Measurements from ENCODE around the gene CAB39. TPM values are rescaled to one million over a fixed set of nuclear protein-coding genes. Genes with fewer than 3 reads are reported as not detected.
"Not testable (repeated sequence)": the region's sequence is repeated elsewhere in the genome, so short reads cannot be mapped to it uniquely, and the experiment has no call there.

CAB39 gene
- total RNA-seq, 1 donor from 2014 or later: 60.3 TPM

- H3K4me1 Mint-ChIP-seq (ENCODE audit: low read depth, unreplicated experiment): no peaks in the 10 kb centered on the region
- H3K27me3 Mint-ChIP-seq (ENCODE audit: unreplicated experiment): peaks cover 2% of the 10 kb centered on the region
- H3K27ac Mint-ChIP-seq (ENCODE audit: unreplicated experiment): no peak overlapping the region
- DNase-seq: no peak
- no peak for TF ChIP-seq CTCF (IDR thresholded peaks at IDR 0.05; ENCODE audit: partially characterized antibody, unreplicated experiment)
- H3K4me3 Mint-ChIP-seq (ENCODE audit: unreplicated experiment): no peak overlapping the region
- peaks cover 3% of the 10 kb centered on the region for H3K9me3 Mint-ChIP-seq (ENCODE audit: unreplicated experiment)
- H3K36me3 Mint-ChIP-seq (ENCODE audit: unreplicated experiment): no peaks in the 10 kb centered on the region
Measured at GRCh38 chr2:230695551-230695950, 17.1 kb upstream of the CAB39 start.

GRCh38 chr2:230696670-230697069 lies 16.0 kb upstream of the CAB39 start:
- Mint-ChIP-seq H3K36me3 (ENCODE audit: unreplicated experiment) (no peaks in the 10 kb centered on the region), H3K27me3 (ENCODE audit: unreplicated experiment) (peaks cover 2% of the 10 kb centered on the region), H3K9me3 (ENCODE audit: unreplicated experiment) (peaks cover 3% of the 10 kb centered on the region), H3K4me1 (ENCODE audit: low read depth, unreplicated experiment) (no peaks in the 10 kb centered on the region), H3K27ac (ENCODE audit: unreplicated experiment) (no peak overlapping the region), H3K4me3 (ENCODE audit: unreplicated experiment) (no peak overlapping the region)
- DNase-seq: no peak
- no peak for TF ChIP-seq CTCF (IDR thresholded peaks at IDR 0.05; ENCODE audit: partially characterized antibody, unreplicated experiment)

GRCh38 chr2:230697676-230698075 lies 15.0 kb upstream of the CAB39 start:
- Mint-ChIP-seq H3K27me3 (ENCODE audit: unreplicated experiment) (peaks cover 2% of the 10 kb centered on the region), H3K27ac (ENCODE audit: unreplicated experiment) (no peak overlapping the region), H3K9me3 (ENCODE audit: unreplicated experiment) (peaks cover 6% of the 10 kb centered on the region), H3K4me1 (ENCODE audit: low read depth, unreplicated experiment) (no peaks in the 10 kb centered on the region), H3K4me3 (ENCODE audit: unreplicated experiment) (no peak overlapping the region), H3K36me3 (ENCODE audit: unreplicated experiment) (peaks cover 4% of the 10 kb centered on the region)
- no peak for DNase-seq
- no peak for TF ChIP-seq CTCF (IDR thresholded peaks at IDR 0.05; ENCODE audit: partially characterized antibody, unreplicated experiment)

GRCh38 chr2:230698753-230699152 lies 13.9 kb upstream of the CAB39 start:
- not testable (repeated sequence) for H3K36me3 Mint-ChIP-seq (ENCODE audit: unreplicated experiment); H3K27ac Mint-ChIP-seq (ENCODE audit: unreplicated experiment); H3K4me3 Mint-ChIP-seq (ENCODE audit: unreplicated experiment); H3K4me1 Mint-ChIP-seq (ENCODE audit: low read depth, unreplicated experiment); H3K27me3 Mint-ChIP-seq (ENCODE audit: unreplicated experiment); DNase-seq; H3K9me3 Mint-ChIP-seq (ENCODE audit: unreplicated experiment)

- Mint-ChIP-seq H3K4me1 (ENCODE audit: low read depth, unreplicated experiment) (no peaks in the 10 kb centered on the region), H3K27me3 (ENCODE audit: unreplicated experiment) (peaks cover 5% of the 10 kb centered on the region), H3K4me3 (ENCODE audit: unreplicated experiment) (no peak overlapping the region), H3K36me3 (ENCODE audit: unreplicated experiment) (peaks cover 8% of the 10 kb centered on the region), H3K9me3 (ENCODE audit: unreplicated experiment) (peaks cover 5% of the 10 kb centered on the region), H3K27ac (ENCODE audit: unreplicated experiment) (no peak overlapping the region)
- DNase-seq: no peak
- TF ChIP-seq CTCF (IDR thresholded peaks at IDR 0.05; ENCODE audit: partially characterized antibody, unreplicated experiment): no peak
Measured at GRCh38 chr2:230700447-230700846, 12.2 kb upstream of the CAB39 start.

- TF ChIP-seq CTCF (IDR thresholded peaks at IDR 0.05; ENCODE audit: partially characterized antibody, unreplicated experiment): no peak
- H3K9me3 Mint-ChIP-seq (ENCODE audit: unreplicated experiment): peaks cover 5% of the 10 kb centered on the region
- peaks cover 7% of the 10 kb centered on the region for H3K27me3 Mint-ChIP-seq (ENCODE audit: unreplicated experiment)
- no peak for DNase-seq
- peaks cover 8% of the 10 kb centered on the region for H3K36me3 Mint-ChIP-seq (ENCODE audit: unreplicated experiment)
- no peaks in the 10 kb centered on the region for H3K4me1 Mint-ChIP-seq (ENCODE audit: low read depth, unreplicated experiment)
- H3K27ac Mint-ChIP-seq (ENCODE audit: unreplicated experiment): no peak overlapping the region
- H3K4me3 Mint-ChIP-seq (ENCODE audit: unreplicated experiment): no peak overlapping the region
Measured at GRCh38 chr2:230701308-230701707, 11.3 kb upstream of the CAB39 start.

- H3K9me3 Mint-ChIP-seq (ENCODE audit: unreplicated experiment); H3K27me3 Mint-ChIP-seq (ENCODE audit: unreplicated experiment): not testable (repeated sequence)
Measured at GRCh38 chr2:230702457-230702856, 10.2 kb upstream of the CAB39 start.

More at GRCh38 chr2:230702457-230702856, 10.2 kb upstream of the CAB39 start:
- H3K36me3 Mint-ChIP-seq (ENCODE audit: unreplicated experiment); H3K4me1 Mint-ChIP-seq (ENCODE audit: low read depth, unreplicated experiment); H3K4me3 Mint-ChIP-seq (ENCODE audit: unreplicated experiment); H3K27ac Mint-ChIP-seq (ENCODE audit: unreplicated experiment); DNase-seq: not testable (repeated sequence)

Measured in glutamatergic neuron (in vitro differentiated cells).